SK-N-SH treated with all-trans-retinoic acid at 6 μM for 48 hours (cell line): ENCODE results near the gene GPR32.

Experiments used
- ATAC-seq: fragments of 200-7000 bp; cut with Tn5 transposase; 3 replicates; pipeline ENCODE4 v1.9.1; 2020; ENCODE audit warnings: mild to moderate bottlenecking, moderate library complexity
- ARNTL ChIP-seq: fragments of 450-650 bp; formaldehyde crosslinking; IDR thresholded peaks from 2 replicates; pipeline ENCODE4 v1.5.0; 2020; ENCODE audit warnings: low read depth, mild to moderate bottlenecking, moderate library complexity, borderline replicate concordance
- BACH2 ChIP-seq: fragments of 250-450 bp; sonication (Bioruptor Pico); IDR thresholded peaks from 2 replicates; pipeline ENCODE4 v1.9.0; 2021; ENCODE audit warnings: mild to moderate bottlenecking, borderline replicate concordance
- CREB5 ChIP-seq: fragments of 250-450 bp; sonication (Bioruptor Pico); IDR thresholded peaks from 2 replicates; pipeline ENCODE4 v1.5.1; 2020; ENCODE audit warnings: low read depth, mild to moderate bottlenecking, moderate library complexity
- CSDC2 ChIP-seq: fragments of 250-450 bp; sonication (Bioruptor Pico); IDR thresholded peaks from 2 replicates; pipeline ENCODE4 v1.5.0; 2020; ENCODE audit warnings: mild to moderate bottlenecking, moderate library complexity
- CSRNP3 ChIP-seq: fragments of 250-450 bp; sonication (Bioruptor Pico); IDR thresholded peaks from 2 replicates; pipeline ENCODE4 v1.5.1; 2021; ENCODE audit warnings: mild to moderate bottlenecking, moderate library complexity
- ESRRG ChIP-seq: fragments of 250-450 bp; sonication (Bioruptor Pico); IDR thresholded peaks from 2 replicates; pipeline ENCODE4 v1.6.1; 2021; ENCODE audit warnings: mild to moderate bottlenecking
- GLIS3 ChIP-seq: fragments of 250-450 bp; sonication (Bioruptor Pico); IDR thresholded peaks from 2 replicates; pipeline ENCODE4 v1.5.0; 2020; ENCODE audit warnings: mild to moderate bottlenecking, moderate library complexity
- ISL1 ChIP-seq: fragments of 250-450 bp; sonication (Bioruptor Pico); IDR thresholded peaks from 2 replicates; pipeline ENCODE4 v2.1.2; 2022; ENCODE audit warnings: mild to moderate bottlenecking, moderate library complexity
- OSR1 ChIP-seq: fragments of 250-450 bp; sonication (Bioruptor Pico); IDR thresholded peaks from 2 replicates; pipeline ENCODE4 v1.8.0; 2022; ENCODE audit warnings: moderate library complexity, mild to moderate bottlenecking, inconsistent platforms
- PATZ1 ChIP-seq: fragments of 250-450 bp; sonication (Bioruptor Pico); IDR thresholded peaks from 2 replicates; pipeline ENCODE4 v1.8.0; 2020; ENCODE audit warnings: mild to moderate bottlenecking, moderate library complexity, borderline replicate concordance
- PPARA ChIP-seq: fragments of 250-450 bp; sonication (Bioruptor Pico); IDR thresholded peaks from 2 replicates; pipeline ENCODE4 v1.5.0; 2020; ENCODE audit warnings: mild to moderate bottlenecking, borderline replicate concordance
- RARB ChIP-seq: fragments of 250-450 bp; sonication (Bioruptor Pico); IDR thresholded peaks from 2 replicates; pipeline ENCODE4 v1.8.0; 2021; ENCODE audit warnings: mild to moderate bottlenecking, moderate library complexity
- TCF4 ChIP-seq: fragments of 250-450 bp; sonication (Bioruptor Pico); IDR thresholded peaks from 2 replicates; pipeline ENCODE4 v1.8.0; 2021; ENCODE audit warnings: mild to moderate bottlenecking, moderate library complexity, borderline replicate concordance
- TOX ChIP-seq: fragments of 250-450 bp; sonication (Bioruptor Pico); IDR thresholded peaks from 2 replicates; pipeline ENCODE4 v1.8.0; 2021; ENCODE audit warnings: mild to moderate bottlenecking, moderate library complexity, borderline replicate concordance
- TSHZ2 ChIP-seq: fragments of 250-450 bp; sonication (Bioruptor Pico); IDR thresholded peaks from 2 replicates; pipeline ENCODE4 v1.5.0; 2020; ENCODE audit warnings: mild to moderate bottlenecking, moderate library complexity
- ZC3H10 ChIP-seq: fragments of 250-450 bp; sonication (Bioruptor Pico); IDR thresholded peaks from 2 replicates; pipeline ENCODE4 v1.5.1; 2021; ENCODE audit warnings: mild to moderate bottlenecking, moderate library complexity
- ZFP3 ChIP-seq: fragments of 250-450 bp; sonication (Bioruptor Pico); IDR thresholded peaks from 2 replicates; pipeline ENCODE4 v1.5.0; 2020; ENCODE audit warnings: mild to moderate bottlenecking, moderate library complexity
- ZFP30 ChIP-seq: fragments of 450-650 bp; formaldehyde crosslinking; IDR thresholded peaks from 2 replicates; pipeline ENCODE4 v1.5.0; 2022; ENCODE audit warnings: mild to moderate bottlenecking, moderate library complexity
- ZNF565 ChIP-seq: fragments of 450-650 bp; formaldehyde crosslinking; conservative IDR thresholded peaks from 2 replicates; pipeline ENCODE4 v1.5.0; 2020; ENCODE audit warnings: low read depth, mild to moderate bottlenecking, moderate library complexity
- ZNF70 ChIP-seq: fragments of 450-650 bp; formaldehyde crosslinking; IDR thresholded peaks from 2 replicates; pipeline ENCODE4 v1.5.0; 2020; ENCODE audit warnings: mild to moderate bottlenecking, moderate library complexity
- ZNF8 ChIP-seq: fragments of 450-650 bp; formaldehyde crosslinking; IDR thresholded peaks from 2 replicates; pipeline ENCODE4 v1.5.0; 2020; ENCODE audit warnings: mild to moderate bottlenecking, moderate library complexity

GPR32 gene

GRCh38 chr19:50778906-50779430 is 8.7 kb downstream of the GPR32 start:
- TF ChIP-seq TSHZ2 (CRISPR knock-in tag) (no peak), PPARA (CRISPR knock-in tag) (no peak), ZFP30 (CRISPR knock-in tag) (no peak), ZNF8 (CRISPR knock-in tag) (no peak), ZFP3 (CRISPR knock-in tag) (no peak), TOX (CRISPR knock-in tag) (no peak), RARB (CRISPR knock-in tag) (no peak), ZNF565 (no peak), ZNF70 (CRISPR knock-in tag) (no peak), ZC3H10 (CRISPR knock-in tag) (no peak), ESRRG (CRISPR knock-in tag) (no peak), PATZ1 (CRISPR knock-in tag) (no peak), CSRNP3 (CRISPR knock-in tag) (no peak)
- ATAC-seq, result no peak

- no peak for ATAC-seq
- no peak for TF ChIP-seq PPARA (CRISPR knock-in tag)
- no peak for TF ChIP-seq ISL1 (CRISPR knock-in tag)
- TF ChIP-seq CSRNP3 (CRISPR knock-in tag), result no peak
- TF ChIP-seq ESRRG (CRISPR knock-in tag), result no peak
- no peak for TF ChIP-seq RARB (CRISPR knock-in tag)
- no peak for TF ChIP-seq TCF4 (CRISPR knock-in tag)
- no peak for TF ChIP-seq CSDC2 (CRISPR knock-in tag)
- no peak for TF ChIP-seq CREB5 (CRISPR knock-in tag)
- no peak for TF ChIP-seq ZFP30 (CRISPR knock-in tag)
- no peak for TF ChIP-seq ARNTL (CRISPR knock-in tag)
- no peak for TF ChIP-seq ZNF565
- no peak for TF ChIP-seq GLIS3 (CRISPR knock-in tag)
- no peak for TF ChIP-seq ZNF8 (CRISPR knock-in tag)
- TF ChIP-seq TSHZ2 (CRISPR knock-in tag), result no peak
- TF ChIP-seq ZFP3 (CRISPR knock-in tag), result no peak
- no peak for TF ChIP-seq ZC3H10 (CRISPR knock-in tag)
- TF ChIP-seq OSR1 (CRISPR knock-in tag), result no peak
- no peak for TF ChIP-seq ZNF70 (CRISPR knock-in tag)
- TF ChIP-seq BACH2 (CRISPR knock-in tag), result no peak
Measured at GRCh38 chr19:50779504-50780457, 9.5 kb downstream of the GPR32 start.
